ENCODE data around the gene IFFO2.

- no peak for TF ChIP-seq CTCF (conservative IDR thresholded peaks at IDR 0.05; ENCODE audit: low read length)
- no peak for TF ChIP-seq EZH2phosphoT487 (IDR thresholded peaks at IDR 0.05; ENCODE audit: borderline replicate concordance)
These were observed 73.4 kb downstream of the IFFO2 start for GRCh38 chr1:18883079-18883478.

Measured in Loucy (cell line).